DND-41 (cell line): ENCODE results near the gene ZNF827.

Experiments
- ATAC-seq: fragments of 200-7000 bp; cut with Tn5 transposase; 3 replicates; pipeline ENCODE4 v1.9.1; 2021; ENCODE audit warnings: low read depth; ENCODE audit not compliant: insufficient read depth
- DNase-seq: peaks from one replicate; pipeline ENCODE4 v3.0.0-alpha.2; 2020
- H2AFZ ChIP-seq: 2 replicates; pipeline ENCODE4 v1.6.0; 2012; ENCODE audit warnings: low read depth, low read length
- H3K27ac ChIP-seq: 2 replicates; pipeline ENCODE4 v1.5.1; 2012; ENCODE audit warnings: low read length, inconsistent platforms
- H3K27me3 ChIP-seq: fragments of 200-600 bp; sonication (generic); 2 replicates; pipeline ENCODE4 v1.6.0; 2012; ENCODE audit warnings: low read length, mild to moderate bottlenecking, inconsistent platforms; ENCODE audit not compliant: insufficient read depth, poor library complexity
- H3K36me3 ChIP-seq: 2 replicates; pipeline ENCODE4 v1.5.1; 2012; ENCODE audit warnings: low read length, inconsistent platforms; ENCODE audit not compliant: insufficient read depth
- H3K4me1 ChIP-seq: 2 replicates; pipeline ENCODE4 v1.5.1; 2012; ENCODE audit warnings: mild to moderate bottlenecking, low read length; ENCODE audit not compliant: insufficient read depth
- H3K4me2 ChIP-seq: 2 replicates; pipeline ENCODE4 v1.6.0; 2012; ENCODE audit warnings: mild to moderate bottlenecking, moderate library complexity, low read length, inconsistent platforms; ENCODE audit not compliant: insufficient read depth
- H3K4me3 ChIP-seq, 2 experiments: fragments of 200-600 bp in 1 of 2; shearing (Covaris generic) in 1 of 2; 2 replicates each; pipeline ENCODE4 v1.5.1; 2012 to 2016; ENCODE audit warnings: inconsistent platforms in 2 of 2, low read length in 2 of 2, mild to moderate bottlenecking in 2 of 2, low read depth in 1 of 2, moderate library complexity in 1 of 2
- H3K79me2 ChIP-seq: 2 replicates; pipeline ENCODE4 v1.6.0; 2012; ENCODE audit warnings: low read length, inconsistent platforms; ENCODE audit not compliant: insufficient read depth
- H3K9ac ChIP-seq: 2 replicates; pipeline ENCODE4 v1.6.0; 2012; ENCODE audit warnings: low read depth, mild to moderate bottlenecking, inconsistent platforms, low read length, moderate library complexity
- H3K9me3 ChIP-seq: 2 replicates; pipeline ENCODE4 v1.5.1; 2012; ENCODE audit warnings: low read length, moderate library complexity, mild to moderate bottlenecking, inconsistent platforms; ENCODE audit not compliant: insufficient read depth, severe bottlenecking
- H4K20me1 ChIP-seq: 2 replicates; pipeline ENCODE4 v1.6.0; 2012; ENCODE audit warnings: low read length; ENCODE audit not compliant: insufficient read depth
- CTCF ChIP-seq: IDR thresholded peaks from 2 replicates; pipeline ENCODE4 v1.5.1; 2012; ENCODE audit warnings: borderline replicate concordance, low read length, moderate library complexity, mild to moderate bottlenecking; ENCODE audit not compliant: poor library complexity, severe bottlenecking; ENCODE audit errors: extremely low read depth
- EZH2 ChIP-seq: IDR thresholded peaks from 3 replicates; pipeline ENCODE4 v1.6.1; 2012; ENCODE audit warnings: borderline replicate concordance, low read depth, mild to moderate bottlenecking, moderate library complexity, low read length, inconsistent platforms; ENCODE audit not compliant: severe bottlenecking

ZNF827 gene

GRCh38 chr4:145819101-145819852 lies 119.3 kb downstream of the ZNF827 start:
- Histone ChIP-seq H3K4me3 (no peak overlapping the region), H3K27ac (no peak overlapping the region), H3K9ac (no peak overlapping the region), H4K20me1 (no peaks in the 10 kb centered on the region), H3K79me2 (no peaks in the 10 kb centered on the region), H2AFZ (no peak overlapping the region), H3K4me2 (no peak overlapping the region), H3K9me3 (no peaks in the 10 kb centered on the region), H3K36me3 (no peaks in the 10 kb centered on the region), H3K4me1 (no peaks in the 10 kb centered on the region), H3K27me3 (no peaks in the 10 kb centered on the region)
- TF ChIP-seq CTCF = no peak
- TF ChIP-seq EZH2 = no peak
- ATAC-seq (no peak), DNase-seq (no peak)

- H3K9me3 ChIP-seq = no peaks in the 10 kb centered on the region
- no peaks in the 10 kb centered on the region for H3K79me2 ChIP-seq
- DNase-seq = no peak
- H3K9ac ChIP-seq = no peak overlapping the region
- no peak for TF ChIP-seq EZH2
- no peaks in the 10 kb centered on the region for H3K4me1 ChIP-seq
- H3K36me3 ChIP-seq = no peaks in the 10 kb centered on the region
- H3K4me3 ChIP-seq = no peak overlapping the region
- H3K27me3 ChIP-seq = no peaks in the 10 kb centered on the region
- no peak overlapping the region for H3K4me2 ChIP-seq
- H4K20me1 ChIP-seq = no peaks in the 10 kb centered on the region
- ATAC-seq = no peak
- no peak overlapping the region for H3K27ac ChIP-seq
- no peak overlapping the region for H2AFZ ChIP-seq
Observed at GRCh38 chr4:145818011-145818410, 120.6 kb downstream of the ZNF827 start.

GRCh38 chr4:145816091-145816490 lies 122.5 kb downstream of the ZNF827 start:
- H2AFZ ChIP-seq = no peak overlapping the region
- no peaks in the 10 kb centered on the region for H3K36me3 ChIP-seq
- H4K20me1 ChIP-seq = no peaks in the 10 kb centered on the region
- H3K27me3 ChIP-seq = no peaks in the 10 kb centered on the region
- ATAC-seq (no peak), DNase-seq (no peak)
- H3K4me2 ChIP-seq = no peak overlapping the region
- H3K4me3 ChIP-seq = no peak overlapping the region
- TF ChIP-seq EZH2 = no peak
- TF ChIP-seq CTCF = no peak
- H3K9me3 ChIP-seq = no peaks in the 10 kb centered on the region
- H3K79me2 ChIP-seq = no peaks in the 10 kb centered on the region
- H3K27ac ChIP-seq = no peak overlapping the region
- no peak overlapping the region for H3K9ac ChIP-seq
- H3K4me1 ChIP-seq = no peaks in the 10 kb centered on the region

DNA sequence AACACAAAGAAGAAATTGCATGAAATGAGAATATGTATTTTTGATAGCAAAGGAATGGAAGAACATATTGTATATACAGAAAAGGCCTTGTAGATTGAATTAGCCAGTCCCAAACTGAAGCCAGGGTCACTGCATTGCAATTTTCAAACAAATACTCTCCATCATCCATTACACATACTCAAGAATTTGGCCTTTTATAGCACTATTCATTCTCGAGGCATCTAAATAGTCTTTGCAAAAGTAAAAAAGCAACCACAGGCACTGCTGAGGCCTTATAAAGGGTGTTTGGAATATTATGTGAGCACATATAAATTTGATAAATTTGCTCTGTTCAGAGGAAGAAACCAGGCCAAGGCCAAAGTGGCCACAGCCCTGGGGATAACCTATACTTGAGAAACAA lies 123.0 kb downstream of the ZNF827 start:
- Histone ChIP-seq H3K4me2 (no peak overlapping the region), H3K79me2 (no peaks in the 10 kb centered on the region), H3K9me3 (no peaks in the 10 kb centered on the region), H3K4me3 (no peak overlapping the region), H3K27me3 (no peaks in the 10 kb centered on the region), H4K20me1 (no peaks in the 10 kb centered on the region), H3K9ac (no peak overlapping the region), H3K36me3 (no peaks in the 10 kb centered on the region), H3K4me1 (no peaks in the 10 kb centered on the region), H2AFZ (no peak overlapping the region), H3K27ac (no peak overlapping the region)
- ATAC-seq (no peak), DNase-seq (no peak)
- TF ChIP-seq EZH2 (no peak), CTCF (no peak)
